ENCODE data around the gene REV3L.

GRCh38 chr6:111367393-111368088 lies 115.5 kb downstream of the REV3L start:
- TF ChIP-seq EZH2phosphoT487 (IDR thresholded peaks at IDR 0.05; ENCODE audit: low read depth) (no peak), CTCF (IDR thresholded peaks at IDR 0.05; ENCODE audit: low read depth, low read length) (no peak)

Data from OCI-LY3 (cell line).